IMR-90 (cell line): ENCODE data around the gene KDF1. TPM values are rescaled to one million over a fixed set of nuclear protein-coding genes. Genes with fewer than 3 reads are reported as not detected.

Source experiments
- ATAC-seq: fragments of 200-7000 bp; cut with Tn5 transposase; 2 replicates; pipeline ENCODE4 v1.9.1; 2020; ENCODE audit warnings: low read depth, mild to moderate bottlenecking, moderate library complexity
- BruUV-seq: library from RNA; stranded (reverse); fragments of 400-500 nt; replicated peaks from 2 replicates; lab custom pipeline; 2021; lab: Mats Ljungman, UMichigan
- CTCF ChIA-PET: fragments of 300-600 bp; formaldehyde crosslinking; extraction: SDS; loops from one replicate; lab custom pipeline; 2021; ENCODE audit warnings: antibody characterized with exemption; lab: Yijun Ruan, JAX
- POLR2A ChIA-PET: fragments of 300-600 bp; sonication (Branson Sonifier 250); formaldehyde crosslinking; loops from one replicate; lab custom pipeline; 2022; ENCODE audit warnings: antibody characterized with exemption; ENCODE audit not compliant: unreplicated experiment; lab: Charles Lee
- DNase-seq: peaks from one replicate; pipeline ENCODE4 v3.0.0; 2013
- H2AFZ ChIP-seq: replicated peaks from 2 replicates; pipeline ENCODE3; 2013; ENCODE audit warnings: low read length, mild to moderate bottlenecking; ENCODE audit not compliant: poor library complexity
- H2AK5ac ChIP-seq: 2 replicates; pipeline ENCODE4 v1.6.1; 2013; ENCODE audit warnings: low read depth, low read length, inconsistent platforms
- H2AK9ac ChIP-seq: replicated peaks from 2 replicates; pipeline ENCODE3; 2013; ENCODE audit warnings: mild to moderate bottlenecking, low read depth, low read length, moderate library complexity; ENCODE audit not compliant: poor library complexity
- H2BK120ac ChIP-seq: 2 replicates; pipeline ENCODE4 v1.6.1; 2013; ENCODE audit warnings: low read depth, low read length, inconsistent platforms
- H2BK15ac ChIP-seq: 3 replicates; pipeline ENCODE4 v1.6.1; 2013; ENCODE audit warnings: low read depth, low read length, inconsistent platforms
- H2BK20ac ChIP-seq: 2 replicates; pipeline ENCODE4 v1.6.1; 2013; ENCODE audit warnings: low read depth, mild to moderate bottlenecking, inconsistent platforms, low read length, moderate library complexity
- H2BK5ac ChIP-seq: 2 replicates; pipeline ENCODE4 v1.6.1; 2013; ENCODE audit warnings: mild to moderate bottlenecking, low read depth, low read length, inconsistent platforms; ENCODE audit not compliant: poor library complexity, severe bottlenecking
- H3K14ac ChIP-seq: replicated peaks from 2 replicates; pipeline ENCODE4 v1.6.1; 2013; ENCODE audit warnings: low read depth, low read length, inconsistent platforms
- H3K18ac ChIP-seq: 2 replicates; pipeline ENCODE4 v1.6.1; 2013; ENCODE audit warnings: low read depth, low read length, control low read depth
- H3K23ac ChIP-seq: 2 replicates; pipeline ENCODE4 v1.6.1; 2013; ENCODE audit warnings: low read depth, low read length, inconsistent platforms
- H3K27ac ChIP-seq: 2 replicates; pipeline ENCODE4 v1.5.1; 2013; ENCODE audit warnings: mild to moderate bottlenecking, control low read depth, low read length; ENCODE audit not compliant: insufficient read depth
- H3K27me3 ChIP-seq: 2 replicates; pipeline ENCODE4 v1.6.1; 2013; ENCODE audit warnings: low read length; ENCODE audit not compliant: control insufficient read depth, insufficient read depth
- H3K36me3 ChIP-seq: 2 replicates; pipeline ENCODE4 v1.6.1; 2013; ENCODE audit warnings: low read length, mixed read lengths; ENCODE audit not compliant: control insufficient read depth, insufficient read depth
- H3K4ac ChIP-seq: 2 replicates; pipeline ENCODE4 v1.6.1; 2013; ENCODE audit warnings: low read depth, low read length, inconsistent platforms
- H3K4me1 ChIP-seq: 2 replicates; pipeline ENCODE4 v1.6.1; 2013; ENCODE audit warnings: low read length, mixed read lengths; ENCODE audit not compliant: control insufficient read depth, insufficient read depth
- H3K4me2 ChIP-seq: 2 replicates; pipeline ENCODE4 v1.6.1; 2013; ENCODE audit warnings: low read depth, mild to moderate bottlenecking, control low read depth, low read length, moderate library complexity
- H3K4me3 ChIP-seq: 2 replicates; pipeline ENCODE4 v1.5.1; 2013; ENCODE audit warnings: low read depth, mild to moderate bottlenecking, control low read depth, low read length, moderate library complexity; ENCODE audit not compliant: insufficient read depth
- H3K56ac ChIP-seq: 2 replicates; pipeline ENCODE4 v1.6.1; 2013; ENCODE audit warnings: low read length, inconsistent platforms; ENCODE audit not compliant: insufficient read depth; ENCODE audit errors: extremely low read depth
- H3K79me1 ChIP-seq, 2 experiments: 2 replicates each; pipeline ENCODE4 v1.6.1; 2013; ENCODE audit warnings: low read length in 2 of 2, inconsistent platforms in 1 of 2, low read depth in 1 of 2
- H3K9ac ChIP-seq: 2 replicates; pipeline ENCODE4 v1.6.1; 2013; ENCODE audit warnings: low read depth, low read length, control low read depth
- H3K9me1 ChIP-seq: 2 replicates; pipeline ENCODE4 v1.6.1; 2013; ENCODE audit warnings: low read length, inconsistent platforms; ENCODE audit not compliant: insufficient read depth
- H3K9me3 ChIP-seq: 2 replicates; pipeline ENCODE4 v1.6.1; 2013; ENCODE audit warnings: low read length; ENCODE audit not compliant: control insufficient read depth, insufficient read depth
- H4K20me1 ChIP-seq: 2 replicates; pipeline ENCODE4 v1.6.1; 2013; ENCODE audit warnings: low read length, inconsistent platforms; ENCODE audit not compliant: insufficient read depth
- H4K5ac ChIP-seq: 2 replicates; pipeline ENCODE4 v1.6.1; 2013; ENCODE audit warnings: mild to moderate bottlenecking, low read depth, low read length, control low read depth
- H4K8ac ChIP-seq, 2 experiments: 2 replicates each; pipeline ENCODE4 v1.6.1; 2013; ENCODE audit warnings: low read depth in 2 of 2, low read length in 2 of 2, control low read depth in 1 of 2, inconsistent platforms in 1 of 2
- H4K91ac ChIP-seq: 2 replicates; pipeline ENCODE4 v1.6.1; 2013; ENCODE audit warnings: low read depth, low read length, inconsistent platforms; ENCODE audit not compliant: insufficient read depth
- CHD1 ChIP-seq: IDR thresholded peaks from 2 replicates; pipeline ENCODE4 v1.6.1; 2012; ENCODE audit warnings: low read depth, low read length, improper control_type of control experiment
- ELK1 ChIP-seq: fragments of 150-350 bp; IDR thresholded peaks from 2 replicates; pipeline ENCODE4 v1.6.1; 2016; ENCODE audit warnings: low read depth, mild to moderate bottlenecking, low read length, moderate library complexity, borderline replicate concordance
- MXI1 ChIP-seq: IDR thresholded peaks from 2 replicates; pipeline ENCODE4 v1.6.1; 2012; ENCODE audit warnings: low read depth, mild to moderate bottlenecking, low read length, moderate library complexity, borderline replicate concordance
- RFX5 ChIP-seq: IDR thresholded peaks from 2 replicates; pipeline ENCODE4 v1.8.0; 2012; ENCODE audit warnings: low read depth, mild to moderate bottlenecking, low read length, moderate library complexity
- whole genome bisulfite sequencing, 2 experiments: methylation state at CpG; one replicate each; pipeline versions ENCODE4 v1.1.5 to v1.1.7; 2013; ENCODE audit warnings: missing lambda C conversion rate in 2 of 2; ENCODE audit not compliant: insufficient read length in 1 of 2; ENCODE audit errors: extremely low coverage in 2 of 2; 5-methylcytosine and 5-hydroxymethylcytosine counted together
- dilution Hi-C: fragments of 300-500 bp; cut with HindIII; formaldehyde crosslinking; loops from one replicate; pipeline ENCODE4 v1.14.3; 2018; ENCODE audit warnings: low sequenced_read_pairs; ENCODE audit not compliant: unreplicated experiment
- in situ Hi-C: fragments of 300-500 bp; cut with MboI; formaldehyde crosslinking; loops from 3 replicates; pipeline ENCODE4 v1.14.3; 2019; ENCODE audit warnings: low sequenced_read_pairs, inconsistent platforms, mixed read lengths
- intact Hi-C: fragments of 100-400 bp; cut with micrococcal nuclease; formaldehyde crosslinking; loops from 2 replicates; pipeline ENCODE4 v1.10.0; 2022
- polyA plus RNA-seq, 3 experiments: library from polyadenylated mRNA; depleted of rRNA; stranded (reverse); fragments of >200 nt; gene quantifications; 2 replicates each; pipeline ENCODE4 v1.2.3, GENCODE V29; 2012; ENCODE audit warnings: low replicate concordance in 1 of 3
- total RNA-seq: library from RNA; depleted of rRNA; stranded (reverse); fragments of >200 nt; gene quantifications from 2 replicates; pipeline ENCODE4 v1.2.3, GENCODE V29; 2012

Gene KDF1
- total and polyA plus RNA-seq, 2 of the 4 experiments (the other 2 are of a cell fraction): not detected

GRCh38 chr1:26915204-26915842 is 44.9 kb downstream of the KDF1 start:
- intact Hi-C loops (no loop called here), in situ Hi-C loops (no loop called here), dilution Hi-C loops (no loop called here)
- Histone ChIP-seq H4K8ac (no peak overlapping the region), H2BK15ac (no peak overlapping the region), H3K14ac (no peak overlapping the region), H3K4me1 (no peaks in the 10 kb centered on the region), H3K9me1 (no peaks in the 10 kb centered on the region), H2BK20ac (no peak overlapping the region), H4K5ac (no peak overlapping the region), H3K36me3 (no peaks in the 10 kb centered on the region), H3K27me3 (peaks cover 14% of the 10 kb centered on the region), H3K23ac (no peak overlapping the region), H2AK9ac (peak overlapping the region; percentile 55), H3K18ac (no peak overlapping the region), H3K27ac (no peak overlapping the region), H3K9me3 (no peaks in the 10 kb centered on the region), H3K9ac (no peak overlapping the region), H4K20me1 (no peaks in the 10 kb centered on the region), H2AFZ (peak overlapping the region; percentile 58), H2AK5ac (no peak overlapping the region), H3K79me1 (no peaks in the 10 kb centered on the region), H3K4me2 (no peak overlapping the region), H2BK120ac (no peak overlapping the region), H3K4ac (no peak overlapping the region), H4K91ac (no peak overlapping the region), H3K56ac (no peak overlapping the region), H3K4me3 (no peak overlapping the region), H2BK5ac (no peak overlapping the region)
- no TSS peak for BruUV-seq
- CTCF ChIA-PET: no interaction called here
- TF ChIP-seq CHD1 (no peak), MXI1 (no peak), RFX5 (no peak), ELK1 (no peak)
- POLR2A ChIA-PET: no interaction called here
- 52% methylated on average over 3 of the region's 5 CpGs; no CpG with 5 or more reads in 1 of the 2 experiments for WGBS, 2 experiments
- ATAC-seq: no peak
- no peak for DNase-seq
